Adrenal gland (tissue), 12 donors: ENCODE results near the gene PRDM4. TPM values are rescaled to one million over a fixed set of nuclear protein-coding genes. Genes with fewer than 3 reads are reported as not detected.

Experiments
- DNase-seq, 7 donors: peaks; one replicate each; pipeline ENCODE4 v3.0.0-alpha.2; 2019 to 2020
- H3K27ac ChIP-seq, 5 donors: fragments of 200-600 bp; sonication (generic) in 4 of 5; 1 replicate in 3 of 5; 2 replicates in 2 of 5; pipeline versions ENCODE4 v1.5.1 to v1.8.0; 2016 to 2020; ENCODE audit warnings: mild to moderate bottlenecking in 1 of 5
- H3K27me3 ChIP-seq: fragments of 200-600 bp; 2 replicates; pipeline ENCODE4 v1.8.0; 2021
- H3K36me3 ChIP-seq, 2 donors: fragments of 200-600 bp; replicated peaks in 1 of 2; 1 replicate in 1 of 2; 2 replicates in 1 of 2; pipeline versions ENCODE4 v1.5.1 to v1.8.0; 2018 to 2022
- H3K4me1 ChIP-seq, 2 donors: fragments of 200-600 bp; replicated peaks in 1 of 2; 1 replicate in 1 of 2; 2 replicates in 1 of 2; pipeline versions ENCODE4 v1.5.1 to v1.8.0; 2018 to 2021
- H3K4me3 ChIP-seq, 4 donors: fragments of 200-600 bp; sonication (generic) in 3 of 4; one replicate each; pipeline ENCODE4 v1.5.1; 2016 to 2018
- H3K9me3 ChIP-seq, 3 donors: fragments of 200-600 bp; sonication (generic) in 1 of 3; replicated peaks in 1 of 3; 1 replicate in 2 of 3; 2 replicates in 1 of 3; pipeline versions ENCODE4 v1.5.1 to v1.8.0; 2016 to 2021
- CTCF ChIP-seq, 6 experiments: fragments of 450-650 bp in 4 of 6; fragments of 200-600 bp in 2 of 6; sonication (generic) in 1 of 6; IDR thresholded peaks; 1 replicate in 5 of 6; 2 replicates in 1 of 6; pipeline versions ENCODE4 v1.5.1 to v1.8.0; 2016 to 2021; ENCODE audit warnings: antibody characterized with exemption in 6 of 6, mild to moderate bottlenecking in 2 of 6, moderate library complexity in 1 of 6
- POLR2A ChIP-seq, 2 donors: fragments of 450-650 bp; IDR thresholded peaks; one replicate each; pipeline ENCODE4 v1.6.1; 2017; ENCODE audit warnings: antibody characterized with exemption in 2 of 2, mild to moderate bottlenecking in 2 of 2, moderate library complexity in 1 of 2
- WGBS, 4 donors: extraction: QIAGEN DNeasy Blood & Tissue Kit in 2 of 4; methylation state at CpG; one replicate each; pipeline versions ENCODE4 v1.1.5 to v1.1.7; 2013 to 2017; 5-methylcytosine and 5-hydroxymethylcytosine counted together
- intact Hi-C, 2 donors: fragments of 100-400 bp; cut with DNase I; formaldehyde crosslinking; loops; one replicate each; pipeline versions ENCODE4 v1.14.1 to v1.15.0; 2022 to 2023
- polyA plus RNA-seq, 3 donors: library from polyadenylated mRNA; stranded (reverse); fragments of 200-250 nt in 2 of 3; fragments of 350-450 nt in 1 of 3; fragmentation: Illumina TruSeq in 1 of 3; extraction: RNeasy Lipid Tissue Mini Kit (QIAGEN cat#74804) in 1 of 3; gene quantifications; one replicate each; pipeline ENCODE4 v1.2.3, GENCODE V29; 2013 to 2014
- total RNA-seq, 9 donors: library from RNA; depleted of rRNA in 4 of 9; stranded (reverse); fragments of >200 nt in 4 of 9; fragments of 120-200 nt in 1 of 9; fragmentation: NEBNext Ultra II Directional in 1 of 9; extraction: Animal tissue kit (Norgen Biotek cat#: 25700) in 1 of 9; gene quantifications; one replicate each; pipeline versions ENCODE4 v1.1.0 to v1.2.4, GENCODE V29; 2013 to 2023
- donor health status: healthy with polysubstance abuse.
- donor health status: Bipolar disorder and iron deficiency.
- donor health status: DM: yes; HTN: yes; CAD: no.
- donor health status: DM: no; HTN: no; CAD: no.
- donor health status: DM: no; HTN: no; CAD: no.
- donor health status: DM: yes; HTN: yes; CAD: no.

The PRDM4 gene
- total and polyA plus RNA-seq, 12 donors = 10.0 to 31.5 (median 22.2) TPM

DNA sequence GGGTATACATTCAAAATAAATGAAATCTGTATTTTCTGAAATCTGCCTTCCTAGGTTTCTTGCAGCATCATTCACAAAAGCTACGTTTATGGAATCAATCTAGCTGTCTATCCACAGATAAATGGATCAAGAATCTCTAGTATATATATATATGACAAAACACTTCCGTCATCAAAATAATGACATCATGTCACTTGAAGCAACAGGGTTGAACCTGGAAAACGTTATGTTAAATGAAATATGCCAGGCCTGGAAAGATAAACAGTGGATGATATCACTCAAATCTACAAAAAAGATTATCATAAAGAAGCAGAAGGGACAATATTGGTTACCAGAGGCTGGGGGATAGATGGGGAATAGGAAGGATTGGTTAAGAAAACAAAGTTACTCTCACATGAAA is 42.2 kb upstream of the PRDM4 start:
- intact Hi-C loops = no loop called here
- Histone ChIP-seq H3K27me3 (no peaks in the 10 kb centered on the region), H3K4me1 (no peaks in the 10 kb centered on the region), H3K4me3 (no peak overlapping the region), H3K9me3 (no peaks in the 10 kb centered on the region), H3K36me3 (no peaks in the 10 kb centered on the region), H3K27ac (no peak overlapping the region)
- no peak for DNase-seq
- 19 to 41% (median 35%) methylated on average over 3 of the region's 3 CpGs for WGBS, 4 donors
- TF ChIP-seq CTCF (IDR thresholded peaks at IDR 0.05) (no peak), POLR2A (IDR thresholded peaks at IDR 0.05) (no peak)

GRCh38 chr12:107801150-107801549 is 40.2 kb upstream of the PRDM4 start:
- H3K27me3 ChIP-seq = no peaks in the 10 kb centered on the region
- no peaks in the 10 kb centered on the region for H3K4me1 ChIP-seq
- H3K9me3 ChIP-seq = no peaks in the 10 kb centered on the region
- intact Hi-C loops = no loop called here
- no peak overlapping the region for H3K4me3 ChIP-seq
- no peaks in the 10 kb centered on the region for H3K36me3 ChIP-seq
- DNase-seq = no peak
- H3K27ac ChIP-seq = no peak overlapping the region
- TF ChIP-seq CTCF (IDR thresholded peaks at IDR 0.05) (no peak), POLR2A (IDR thresholded peaks at IDR 0.05) (no peak)

DNA sequence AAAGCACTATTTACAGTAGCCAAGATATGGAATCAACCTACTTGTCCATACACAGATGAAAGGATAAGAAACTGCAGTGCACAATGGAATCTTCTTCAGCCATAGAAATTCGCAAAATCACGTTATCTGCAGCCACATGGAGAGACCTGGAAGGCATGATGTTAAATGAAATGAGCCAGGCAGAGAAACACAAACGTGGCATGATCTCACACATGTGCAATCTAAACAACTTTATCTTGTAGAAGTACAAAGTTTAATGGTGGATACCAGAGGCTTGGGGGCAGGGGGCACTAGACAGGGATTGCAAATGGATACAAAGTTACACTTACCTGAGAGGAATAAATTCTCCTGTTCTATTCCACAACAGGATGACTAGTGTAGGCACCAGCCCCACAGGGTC is 37.6 kb upstream of the PRDM4 start:
- DNase-seq = no peak
- Histone ChIP-seq H3K36me3 (no peaks in the 10 kb centered on the region), H3K9me3 (no peaks in the 10 kb centered on the region), H3K27me3 (no peaks in the 10 kb centered on the region), H3K4me1 (no peaks in the 10 kb centered on the region), H3K4me3 (no peak overlapping the region), H3K27ac (no peak overlapping the region)
- TF ChIP-seq POLR2A (IDR thresholded peaks at IDR 0.05) (no peak), CTCF (IDR thresholded peaks at IDR 0.05) (no peak)
- 65 to 67% (median 66%) methylated on average over 3 of the region's 3 CpGs for WGBS, 4 donors
- intact Hi-C loops = no loop called here

GRCh38 chr12:107794451-107794850 is 33.5 kb upstream of the PRDM4 start:
- no peak for TF ChIP-seq POLR2A (IDR thresholded peaks at IDR 0.05)
- TF ChIP-seq CTCF (IDR thresholded peaks at IDR 0.05) = no peak
- Histone ChIP-seq H3K36me3 (no peaks in the 10 kb centered on the region), H3K4me1 (no peaks in the 10 kb centered on the region), H3K27ac (no peak overlapping the region), H3K27me3 (peaks cover 7% of the 10 kb centered on the region), H3K9me3 (no peaks in the 10 kb centered on the region), H3K4me3 (no peak overlapping the region)
- intact Hi-C loops = no loop called here
- 66 to 72% (median 68%) methylated on average over 3 of the region's 3 CpGs for WGBS, 4 donors
- DNase-seq = no peak
